Upper lobe of left lung (tissue), 6 donors: Measurements from ENCODE around the gene CRYBA2. TPM values are rescaled to one million over a fixed set of nuclear protein-coding genes. Genes with fewer than 3 reads are reported as not detected.

Experiments
- ATAC-seq, 2 donors: fragments of 200-7000 bp; cut with Tn5 transposase; one replicate each; pipeline ENCODE4 v1.9.1; 2022; ENCODE audit warnings: mild to moderate bottlenecking in 2 of 2, moderate library complexity in 2 of 2; ENCODE audit not compliant: low FRiP score in 2 of 2
- DNase-seq, 2 donors: peaks; one replicate each; pipeline ENCODE4 v3.0.0-alpha.2; 2019 to 2020
- H3K27ac ChIP-seq, 4 donors: fragments of 200-600 bp; sonication (generic); one replicate each; pipeline ENCODE4 v1.5.1; 2016 to 2019
- H3K27me3 ChIP-seq, 4 donors: fragments of 200-600 bp; sonication (generic); one replicate each; pipeline ENCODE4 v1.5.1; 2017 to 2019
- H3K36me3 ChIP-seq, 4 donors: fragments of 200-600 bp; sonication (generic); one replicate each; pipeline ENCODE4 v1.5.1; 2016 to 2019
- H3K4me1 ChIP-seq, 4 donors: fragments of 200-600 bp; sonication (generic); one replicate each; pipeline ENCODE4 v1.5.1; 2018 to 2019
- H3K4me3 ChIP-seq, 4 donors: fragments of 200-600 bp; sonication (generic); one replicate each; pipeline ENCODE4 v1.5.1; 2017 to 2019; ENCODE audit warnings: mild to moderate bottlenecking in 2 of 4, moderate library complexity in 1 of 4
- H3K9me3 ChIP-seq, 4 donors: fragments of 200-600 bp; sonication (generic); one replicate each; pipeline ENCODE4 v1.5.1; 2018 to 2019
- CTCF ChIP-seq, 6 experiments: fragments of 450-650 bp in 4 of 6; fragments of 200-600 bp in 2 of 6; sonication (generic) in 2 of 6; IDR thresholded peaks; one replicate each; pipeline ENCODE4 v1.5.1; 2016 to 2019; ENCODE audit warnings: antibody characterized with exemption in 6 of 6
- EP300 ChIP-seq, 4 donors: sonication (generic); formaldehyde crosslinking; IDR thresholded peaks; one replicate each; pipeline ENCODE4 v1.5.1; 2017; ENCODE audit warnings: antibody characterized with exemption in 4 of 4, control low read depth in 2 of 4
- POLR2A ChIP-seq, 4 donors: fragments of 450-650 bp; IDR thresholded peaks; one replicate each; pipeline ENCODE4 v1.5.1; 2016 to 2017; ENCODE audit warnings: antibody characterized with exemption in 4 of 4, mild to moderate bottlenecking in 2 of 4
- POLR2AphosphoS5 ChIP-seq, 2 donors: sonication (generic); formaldehyde crosslinking; IDR thresholded peaks; one replicate each; pipeline ENCODE4 v1.5.1; 2017; ENCODE audit warnings: antibody characterized with exemption in 2 of 2
- WGBS, 2 donors: methylation state at CpG; one replicate each; pipeline ENCODE4 v1.1.5; 2017 to 2018; 5-methylcytosine and 5-hydroxymethylcytosine counted together
- total RNA-seq, 6 donors: library from RNA; depleted of rRNA in 4 of 6; stranded (reverse); fragments of >200 nt in 4 of 6; gene quantifications; one replicate each; pipeline versions ENCODE4 v1.1.0 to v1.2.1, GENCODE V29; 2016 to 2021
- donor health status: DM: no; HTN: no; CAD: no; lungs with moderate emphysema.
- donor health status: DM: no; HTN: yes; CAD: no; lungs with severe emphysema.

Gene CRYBA2
- total RNA-seq, 6 donors from 2014 or later: not detected

- Histone ChIP-seq H3K9me3 (no peaks in the 10 kb centered on the region), H3K27ac (no peak overlapping the region), H3K4me3 (peak overlapping the region in 3 of 4 donors; percentile 36 to 49 (median 44)), H3K4me1 (peaks cover 16 to 30% (median 22%) of the 10 kb centered on the region in 4 donors), H3K27me3 (peaks cover 2 to 48% (median 19%) of the 10 kb centered on the region in 4 donors), H3K36me3 (no peaks in the 10 kb centered on the region)
- ATAC-seq (no peak), DNase-seq (no peak)
- 6 to 10% methylated on average over 18 to 20 of the region's 20 CpGs for WGBS, 2 donors
- TF ChIP-seq CTCF (IDR thresholded peaks at IDR 0.05) (peak in 1 of 6 experiments; percentile 58), POLR2A (IDR thresholded peaks at IDR 0.05) (no peak)
Measured at GRCh38 chr2:219003267-219003634, 10.0 kb upstream of the CRYBA2 start.

GRCh38 chr2:219002395-219003266 lies 9.4 kb upstream of the CRYBA2 start:
- WGBS, 2 donors: 1 to 5% methylated on average over 8 to 57 of the region's 72 CpGs
- Histone ChIP-seq H3K9me3 (no peaks in the 10 kb centered on the region), H3K27ac (peak overlapping the region; percentile 50 to 86 (median 76)), H3K27me3 (peaks cover 2 to 48% (median 19%) of the 10 kb centered on the region in 4 donors), H3K4me3 (peak overlapping the region; percentile 10 to 49 (median 40)), H3K4me1 (peaks cover 16 to 30% (median 22%) of the 10 kb centered on the region in 4 donors), H3K36me3 (no peaks in the 10 kb centered on the region)
- no peak for TF ChIP-seq EP300 (IDR thresholded peaks at IDR 0.05)
- TF ChIP-seq POLR2A (IDR thresholded peaks at IDR 0.05): peak in 1 of 4 donors; percentile 2
- peak in 5 of 6 experiments; percentile 31 to 73 (median 60) for TF ChIP-seq CTCF (IDR thresholded peaks at IDR 0.05)
- peak in 1 of 2 donors; percentile 12 for TF ChIP-seq POLR2AphosphoS5 (IDR thresholded peaks at IDR 0.05)
- ATAC-seq (peak; percentile 58 to 90), DNase-seq (peak; percentile 85 to 93)

GRCh38 chr2:219001577-219002394 lies 8.6 kb upstream of the CRYBA2 start:
- TF ChIP-seq CTCF (IDR thresholded peaks at IDR 0.05) (no peak), POLR2AphosphoS5 (IDR thresholded peaks at IDR 0.05) (peak in 1 of 2 donors; percentile 91), EP300 (IDR thresholded peaks at IDR 0.05) (no peak), POLR2A (IDR thresholded peaks at IDR 0.05) (peak in 3 of 4 donors; percentile 61 to 90 (median 79))
- H3K4me3 ChIP-seq: peak overlapping the region in 3 of 4 donors; percentile 36 to 49 (median 44)
- no peaks in the 10 kb centered on the region for H3K9me3 ChIP-seq
- WGBS, 2 donors: 1% methylated on average over 14 to 29 of the region's 70 CpGs
- ATAC-seq (peak; percentile 59 to 88), DNase-seq (peak; percentile 90 to 92)
- no peaks in the 10 kb centered on the region for H3K36me3 ChIP-seq
- peaks cover 16 to 30% (median 22%) of the 10 kb centered on the region in 4 donors for H3K4me1 ChIP-seq
- H3K27ac ChIP-seq: peak overlapping the region; percentile 74 to 86 (median 76)
- peaks cover 2 to 51% (median 19%) of the 10 kb centered on the region in 4 donors for H3K27me3 ChIP-seq

- DNase-seq: no peak
- H3K36me3 ChIP-seq: no peaks in the 10 kb centered on the region
- H3K4me1 ChIP-seq: peaks cover 18 to 34% (median 27%) of the 10 kb centered on the region in 4 donors
- TF ChIP-seq CTCF (IDR thresholded peaks at IDR 0.05): no peak
- TF ChIP-seq POLR2A (IDR thresholded peaks at IDR 0.05): no peak
- no peak for TF ChIP-seq EP300 (IDR thresholded peaks at IDR 0.05)
- TF ChIP-seq POLR2AphosphoS5 (IDR thresholded peaks at IDR 0.05): no peak
- peak in 1 of 2 donors; percentile 1 for ATAC-seq
- H3K27ac ChIP-seq: peak overlapping the region; percentile 74 to 86 (median 76)
- peak overlapping the region in 3 of 4 donors; percentile 36 to 49 (median 44) for H3K4me3 ChIP-seq
- H3K9me3 ChIP-seq: no peaks in the 10 kb centered on the region
- H3K27me3 ChIP-seq: peaks cover 2 to 57% (median 21%) of the 10 kb centered on the region in 4 donors
- 20% methylated on average over 12 of the region's 26 CpGs; no CpG with 5 or more reads in 1 of the 2 donors for WGBS, 2 donors
Measured at GRCh38 chr2:219001100-219001576, 7.9 kb upstream of the CRYBA2 start.
